Measurements from ENCODE around the gene BTNL9. TPM values are rescaled to one million over a fixed set of nuclear protein-coding genes. Genes with fewer than 3 reads are reported as not detected.

BTNL9 gene
- total RNA-seq, 1 donor from 2014 or later: 0.24 TPM

GRCh38 chr5:181076920-181077319 lies 36.9 kb downstream of the BTNL9 start:
- H2AFZ ChIP-seq (replicated peaks): no peak overlapping the region
- H3K9me3 ChIP-seq (ENCODE audit: low read depth): no peaks in the 10 kb centered on the region
- no peaks in the 10 kb centered on the region for H3K36me3 ChIP-seq
- no peaks in the 10 kb centered on the region for H3K4me1 ChIP-seq
- H3K79me2 ChIP-seq (ENCODE audit: low read depth): no peaks in the 10 kb centered on the region
- no peak overlapping the region for H3K9ac ChIP-seq
- no peak overlapping the region for H3K4me3 ChIP-seq
- peaks cover 45% of the 10 kb centered on the region for H3K27me3 ChIP-seq
- no peak overlapping the region for H3K4me2 ChIP-seq
- H3K27ac ChIP-seq: no peak overlapping the region
- Mint-ChIP-seq H3K4me3 (no peak overlapping the region), H3K27ac (no peak overlapping the region), H3K27me3 (ENCODE audit: insufficient read depth, low read depth) (no peaks in the 10 kb centered on the region), H3K4me1 (peaks cover 14% of the 10 kb centered on the region), H3K36me3 (no peaks in the 10 kb centered on the region), H3K9me3 (peaks cover 3% of the 10 kb centered on the region)
- TF ChIP-seq CTCF (IDR thresholded peaks at IDR 0.05) (no peak), EZH2 (IDR thresholded peaks at IDR 0.05) (no peak), EZH2phosphoT487 (IDR thresholded peaks at IDR 0.05) (no peak)
- H4K20me1 ChIP-seq (ENCODE audit: low read depth): no peaks in the 10 kb centered on the region
- H3F3A ChIP-seq (ENCODE audit: low read depth): no peaks in the 10 kb centered on the region
- DNase-seq (ENCODE audit: low spot score): no peak

GRCh38 chr5:181081989-181082388 lies 41.9 kb downstream of the BTNL9 start:
- Mint-ChIP-seq H3K27ac (no peak overlapping the region), H3K4me1 (peaks cover 13% of the 10 kb centered on the region)
- H2AFZ ChIP-seq (replicated peaks): no peak overlapping the region

GRCh38 chr5:181084621-181085195 lies 44.6 kb downstream of the BTNL9 start:
- no peak for TF ChIP-seq EZH2phosphoT487 (IDR thresholded peaks at IDR 0.05)
- TF ChIP-seq CTCF (IDR thresholded peaks at IDR 0.05): no peak
- no peak for TF ChIP-seq EZH2 (IDR thresholded peaks at IDR 0.05)

More at GRCh38 chr5:181081989-181082388, 41.9 kb downstream of the BTNL9 start:
- TF ChIP-seq EZH2 (IDR thresholded peaks at IDR 0.05) (no peak), EZH2phosphoT487 (IDR thresholded peaks at IDR 0.05) (no peak), CTCF (IDR thresholded peaks at IDR 0.05) (no peak)
- H3K27me3 Mint-ChIP-seq (ENCODE audit: insufficient read depth, low read depth): peaks cover 12% of the 10 kb centered on the region
- H3K4me2 ChIP-seq: no peak overlapping the region
- H3K9me3 Mint-ChIP-seq: peaks cover 3% of the 10 kb centered on the region
- no peak overlapping the region for H3K9ac ChIP-seq
- H3K27ac ChIP-seq: no peak overlapping the region
- H3K9me3 ChIP-seq (ENCODE audit: low read depth): no peaks in the 10 kb centered on the region
- no peaks in the 10 kb centered on the region for H3K79me2 ChIP-seq (ENCODE audit: low read depth)
- no peaks in the 10 kb centered on the region for H3K4me1 ChIP-seq
- H4K20me1 ChIP-seq (ENCODE audit: low read depth): no peaks in the 10 kb centered on the region
- no peaks in the 10 kb centered on the region for H3K36me3 ChIP-seq
- no peaks in the 10 kb centered on the region for H3K36me3 Mint-ChIP-seq
- H3K4me3 ChIP-seq: no peak overlapping the region
- peaks cover 94% of the 10 kb centered on the region for H3K27me3 ChIP-seq
- no peak overlapping the region for H3K4me3 Mint-ChIP-seq
- no peak for DNase-seq (ENCODE audit: low spot score)
- no peaks in the 10 kb centered on the region for H3F3A ChIP-seq (ENCODE audit: low read depth)

More at GRCh38 chr5:181084621-181085195, 44.6 kb downstream of the BTNL9 start:
- Histone ChIP-seq H3K27me3 (peaks cover 86% of the 10 kb centered on the region), H3K9me3 (ENCODE audit: low read depth) (no peaks in the 10 kb centered on the region), H3K36me3 (no peaks in the 10 kb centered on the region), H3K4me1 (no peaks in the 10 kb centered on the region), H3K4me3 (no peak overlapping the region), H4K20me1 (ENCODE audit: low read depth) (no peaks in the 10 kb centered on the region), H3K9ac (no peak overlapping the region), H3F3A (ENCODE audit: low read depth) (no peaks in the 10 kb centered on the region), H2AFZ (replicated peaks) (no peak overlapping the region), H3K79me2 (ENCODE audit: low read depth) (no peaks in the 10 kb centered on the region), H3K4me2 (no peak overlapping the region), H3K27ac (no peak overlapping the region)
- Mint-ChIP-seq H3K9me3 (peaks cover 3% of the 10 kb centered on the region), H3K4me1 (peaks cover 19% of the 10 kb centered on the region), H3K36me3 (no peaks in the 10 kb centered on the region), H3K27ac (no peak overlapping the region), H3K4me3 (peak overlapping the region; percentile 47), H3K27me3 (ENCODE audit: insufficient read depth, low read depth) (peaks cover 25% of the 10 kb centered on the region)
- DNase-seq (ENCODE audit: low spot score): no peak
